ENCODE results near the gene MOB1B. TPM values are rescaled to one million over a fixed set of nuclear protein-coding genes. Genes with fewer than 3 reads are reported as not detected.
"Not testable (repeated sequence)": the region's sequence is repeated elsewhere in the genome, so short reads cannot be mapped to it uniquely, and the experiment has no call there.

Gene MOB1B
- total RNA-seq, 6 experiments from 2014 or later = 26.9 to 37.0 (median 33.8) TPM

- peak overlapping the region; percentile 72 for H3K4me3 Mint-ChIP-seq
- H3K36me3 Mint-ChIP-seq (ENCODE audit: low read depth) = peaks cover 14% of the 10 kb centered on the region
Measured at GRCh38 chr4:71009086-71009485, 106.9 kb downstream of the MOB1B start.

GRCh38 chr4:71009890-71010588 lies 107.9 kb downstream of the MOB1B start:
- DNase-seq = no peak
- peaks cover 24% of the 10 kb centered on the region for H3K36me3 Mint-ChIP-seq (ENCODE audit: low read depth)
- peak overlapping the region; percentile 72 for H3K4me3 Mint-ChIP-seq
- peaks cover 26% of the 10 kb centered on the region for H3K4me1 Mint-ChIP-seq (ENCODE audit: low read depth)
- H3K27me3 Mint-ChIP-seq (ENCODE audit: insufficient read depth) = no peaks in the 10 kb centered on the region
- TF ChIP-seq, protein P1, sequence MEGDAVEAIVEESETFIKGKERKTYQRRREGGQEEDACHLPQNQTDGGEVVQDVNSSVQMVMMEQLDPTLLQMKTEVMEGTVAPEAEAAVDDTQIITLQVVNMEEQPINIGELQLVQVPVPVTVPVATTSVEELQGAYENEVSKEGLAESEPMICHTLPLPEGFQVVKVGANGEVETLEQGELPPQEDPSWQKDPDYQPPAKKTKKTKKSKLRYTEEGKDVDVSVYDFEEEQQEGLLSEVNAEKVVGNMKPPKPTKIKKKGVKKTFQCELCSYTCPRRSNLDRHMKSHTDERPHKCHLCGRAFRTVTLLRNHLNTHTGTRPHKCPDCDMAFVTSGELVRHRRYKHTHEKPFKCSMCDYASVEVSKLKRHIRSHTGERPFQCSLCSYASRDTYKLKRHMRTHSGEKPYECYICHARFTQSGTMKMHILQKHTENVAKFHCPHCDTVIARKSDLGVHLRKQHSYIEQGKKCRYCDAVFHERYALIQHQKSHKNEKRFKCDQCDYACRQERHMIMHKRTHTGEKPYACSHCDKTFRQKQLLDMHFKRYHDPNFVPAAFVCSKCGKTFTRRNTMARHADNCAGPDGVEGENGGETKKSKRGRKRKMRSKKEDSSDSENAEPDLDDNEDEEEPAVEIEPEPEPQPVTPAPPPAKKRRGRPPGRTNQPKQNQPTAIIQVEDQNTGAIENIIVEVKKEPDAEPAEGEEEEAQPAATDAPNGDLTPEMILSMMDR (IDR thresholded peaks at IDR 0.05) = peak; percentile 96
- no peaks in the 10 kb centered on the region; the same call in 1 of the 2 replicates for H3K9me3 Mint-ChIP-seq
- H3K27ac Mint-ChIP-seq = peak overlapping the region; percentile 62

More at GRCh38 chr4:71009086-71009485, 106.9 kb downstream of the MOB1B start:
- peak; percentile 68 for DNase-seq
- Mint-ChIP-seq H3K4me1 (ENCODE audit: low read depth) (peaks cover 31% of the 10 kb centered on the region), H3K27me3 (ENCODE audit: insufficient read depth) (no peaks in the 10 kb centered on the region), H3K27ac (peak overlapping the region; percentile 62), H3K9me3 (no peaks in the 10 kb centered on the region)
- TF ChIP-seq, protein P1 (IDR thresholded peaks at IDR 0.05) = no peak

- TF ChIP-seq, protein P1 (IDR thresholded peaks at IDR 0.05) = no peak
- H3K27ac Mint-ChIP-seq = no peak overlapping the region
- no peak overlapping the region for H3K4me3 Mint-ChIP-seq
Measured at GRCh38 chr4:71011451-71011850, 109.3 kb downstream of the MOB1B start.

GRCh38 chr4:71017391-71017790 lies 115.2 kb downstream of the MOB1B start:
- not testable (repeated sequence) for H3K9me3 Mint-ChIP-seq; DNase-seq; H3K27me3 Mint-ChIP-seq (ENCODE audit: insufficient read depth); H3K4me3 Mint-ChIP-seq; H3K27ac Mint-ChIP-seq
- Mint-ChIP-seq H3K36me3 (ENCODE audit: low read depth) (peaks cover 45% of the 10 kb centered on the region), H3K4me1 (ENCODE audit: low read depth) (peaks cover 10% of the 10 kb centered on the region)

More at GRCh38 chr4:71011451-71011850, 109.3 kb downstream of the MOB1B start:
- no peak for DNase-seq
- Mint-ChIP-seq H3K9me3 (no peaks in the 10 kb centered on the region; the same call in 1 of the 2 replicates), H3K27me3 (ENCODE audit: insufficient read depth) (no peaks in the 10 kb centered on the region), H3K4me1 (ENCODE audit: low read depth) (peaks cover 26% of the 10 kb centered on the region), H3K36me3 (ENCODE audit: low read depth) (peaks cover 37% of the 10 kb centered on the region)

- no peak for DNase-seq
- TF ChIP-seq, protein P1 (IDR thresholded peaks at IDR 0.05) = no peak
- Mint-ChIP-seq H3K36me3 (ENCODE audit: low read depth) (peaks cover 31% of the 10 kb centered on the region), H3K4me1 (ENCODE audit: low read depth) (peaks cover 16% of the 10 kb centered on the region), H3K27ac (peak overlapping the region; percentile 18; the same call in 1 of the 2 replicates), H3K27me3 (ENCODE audit: insufficient read depth) (no peaks in the 10 kb centered on the region; the same call in 1 of the 2 replicates), H3K4me3 (no peak overlapping the region), H3K9me3 (no peaks in the 10 kb centered on the region)
Measured at GRCh38 chr4:71020611-71021010, 118.4 kb downstream of the MOB1B start.

DNA sequence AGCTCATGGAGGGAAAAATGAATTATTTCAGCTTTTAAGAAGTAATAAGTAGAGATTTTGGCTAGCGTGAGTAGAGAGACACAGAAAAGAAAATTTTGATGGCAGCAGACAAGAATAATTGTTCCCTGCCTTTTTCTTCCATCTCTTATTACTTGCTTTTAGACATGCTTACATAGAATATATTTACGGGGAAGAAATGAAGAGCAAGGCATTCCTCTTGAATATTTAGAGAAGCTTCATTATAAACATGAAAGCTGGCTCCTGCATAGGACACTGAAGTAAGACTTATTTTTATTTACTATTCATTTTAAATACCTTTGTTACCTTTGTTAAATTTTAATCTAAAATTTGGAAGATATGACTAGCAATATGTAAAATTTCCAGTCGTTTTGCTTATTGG lies 123.5 kb downstream of the MOB1B start:
- H3K27ac Mint-ChIP-seq = peak overlapping the region; percentile 87
- peaks cover 39% of the 10 kb centered on the region for H3K4me1 Mint-ChIP-seq (ENCODE audit: low read depth)
- peaks cover 33% of the 10 kb centered on the region for H3K36me3 Mint-ChIP-seq (ENCODE audit: low read depth)
- no peak for DNase-seq
- H3K27me3 Mint-ChIP-seq (ENCODE audit: insufficient read depth) = no peaks in the 10 kb centered on the region; the same call in 1 of the 2 replicates
- TF ChIP-seq, protein P1 (IDR thresholded peaks at IDR 0.05) = no peak
- H3K4me3 Mint-ChIP-seq = peak overlapping the region; percentile 63
- H3K9me3 Mint-ChIP-seq = no peaks in the 10 kb centered on the region

Measured in HFFc6 (cell line).